HUES6 (cell line): Measurements from ENCODE around the gene OTP.

ENCODE experiments used
- H3K27ac ChIP-seq: 2 replicates; pipeline ENCODE4 v1.7.0; 2013; ENCODE audit warnings: low read depth, mild to moderate bottlenecking, low read length, inconsistent platforms
- H3K27me3 ChIP-seq: 2 replicates; pipeline ENCODE4 v1.6.1; 2013; ENCODE audit warnings: low read length; ENCODE audit not compliant: control insufficient read depth, insufficient read depth
- H3K36me3 ChIP-seq: 2 replicates; pipeline ENCODE4 v1.6.1; 2013; ENCODE audit warnings: low read length; ENCODE audit not compliant: control insufficient read depth, insufficient read depth
- H3K4me1 ChIP-seq: 2 replicates; pipeline ENCODE4 v1.6.1; 2013; ENCODE audit warnings: low read length; ENCODE audit not compliant: control insufficient read depth, insufficient read depth
- H3K4me3 ChIP-seq: 2 replicates; pipeline ENCODE4 v1.5.1; 2013; ENCODE audit warnings: low read depth, low read length
- H3K9ac ChIP-seq: one replicate; pipeline ENCODE4 v1.6.1; 2013; ENCODE audit warnings: mild to moderate bottlenecking, low read length
- H3K9me3 ChIP-seq: 2 replicates; pipeline ENCODE4 v1.6.1; 2013; ENCODE audit warnings: low read depth, low read length; ENCODE audit not compliant: control insufficient read depth, insufficient read depth

The OTP gene

GRCh38 chr5:77645995-77646639 is 7.6 kb upstream of the OTP start:
- H3K9me3 ChIP-seq = no peaks in the 10 kb centered on the region
- H3K4me1 ChIP-seq = peaks cover 21% of the 10 kb centered on the region
- H3K4me3 ChIP-seq = peak overlapping the region; percentile 40
- no peak overlapping the region for H3K9ac ChIP-seq
- no peak overlapping the region for H3K27ac ChIP-seq
- no peaks in the 10 kb centered on the region for H3K36me3 ChIP-seq
- H3K27me3 ChIP-seq = peaks cover 99% of the 10 kb centered on the region

DNA sequence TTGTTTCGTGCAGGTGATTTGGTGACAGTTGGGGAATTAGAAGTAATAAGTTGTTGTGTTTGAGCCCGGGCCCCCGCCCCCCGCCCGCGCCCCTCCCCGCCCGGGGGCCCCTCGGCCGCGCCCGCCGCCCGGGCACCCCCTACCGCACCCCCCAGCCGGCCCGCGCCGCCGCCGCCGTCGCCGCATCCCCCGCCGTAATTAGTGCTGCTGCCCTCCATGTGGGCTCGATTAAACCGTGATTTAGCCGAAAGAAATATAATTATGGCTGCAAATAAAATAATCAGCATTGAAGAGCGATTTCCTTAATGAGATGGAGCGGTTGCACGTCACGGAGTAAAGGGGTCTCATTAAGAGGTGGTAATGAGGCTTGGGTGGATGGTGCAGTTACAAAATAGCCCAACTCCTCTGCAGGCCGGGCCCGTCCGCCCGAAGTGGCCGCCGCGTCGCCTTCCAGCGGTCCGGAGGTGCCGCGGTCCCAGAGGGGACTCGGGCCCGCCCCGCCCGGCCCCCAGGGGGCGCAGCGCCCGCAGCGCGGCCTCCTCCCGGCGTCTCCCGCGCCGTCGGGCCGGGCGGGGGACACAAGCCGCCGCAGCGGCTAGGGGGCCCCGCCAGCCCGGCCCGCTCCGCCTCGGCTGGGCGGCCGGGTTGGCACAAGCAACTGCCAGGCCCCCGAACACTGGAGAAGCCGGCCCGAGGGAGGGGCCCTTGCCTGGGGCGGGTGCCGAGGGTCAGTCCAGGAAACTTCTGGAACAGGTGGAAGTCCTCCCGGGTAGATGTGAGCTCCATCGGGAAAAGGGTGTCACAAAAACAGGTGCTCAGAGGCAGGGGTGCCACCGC is 6.9 kb upstream of the OTP start:
- Histone ChIP-seq H3K27ac (no peak overlapping the region), H3K4me3 (peak overlapping the region; percentile 65), H3K9ac (no peak overlapping the region), H3K36me3 (no peaks in the 10 kb centered on the region), H3K4me1 (peaks cover 28% of the 10 kb centered on the region), H3K27me3 (peaks cover 99% of the 10 kb centered on the region), H3K9me3 (no peaks in the 10 kb centered on the region)

- no peaks in the 10 kb centered on the region for H3K9me3 ChIP-seq
- H3K27me3 ChIP-seq = peaks cover 99% of the 10 kb centered on the region
- no peaks in the 10 kb centered on the region for H3K36me3 ChIP-seq
- no peak overlapping the region for H3K27ac ChIP-seq
- H3K4me3 ChIP-seq = peak overlapping the region; percentile 53
- peaks cover 33% of the 10 kb centered on the region for H3K4me1 ChIP-seq
- no peak overlapping the region for H3K9ac ChIP-seq
These were observed 6.1 kb upstream of the OTP start for GRCh38 chr5:77644371-77645157.

- peaks cover 40% of the 10 kb centered on the region for H3K4me1 ChIP-seq
- no peaks in the 10 kb centered on the region for H3K36me3 ChIP-seq
- H3K4me3 ChIP-seq = peak overlapping the region; percentile 53
- H3K9me3 ChIP-seq = no peaks in the 10 kb centered on the region
- H3K27ac ChIP-seq = no peak overlapping the region
- peaks cover 99% of the 10 kb centered on the region for H3K27me3 ChIP-seq
- no peak overlapping the region for H3K9ac ChIP-seq
These were observed 5.3 kb upstream of the OTP start for GRCh38 chr5:77643654-77644370.

DNA sequence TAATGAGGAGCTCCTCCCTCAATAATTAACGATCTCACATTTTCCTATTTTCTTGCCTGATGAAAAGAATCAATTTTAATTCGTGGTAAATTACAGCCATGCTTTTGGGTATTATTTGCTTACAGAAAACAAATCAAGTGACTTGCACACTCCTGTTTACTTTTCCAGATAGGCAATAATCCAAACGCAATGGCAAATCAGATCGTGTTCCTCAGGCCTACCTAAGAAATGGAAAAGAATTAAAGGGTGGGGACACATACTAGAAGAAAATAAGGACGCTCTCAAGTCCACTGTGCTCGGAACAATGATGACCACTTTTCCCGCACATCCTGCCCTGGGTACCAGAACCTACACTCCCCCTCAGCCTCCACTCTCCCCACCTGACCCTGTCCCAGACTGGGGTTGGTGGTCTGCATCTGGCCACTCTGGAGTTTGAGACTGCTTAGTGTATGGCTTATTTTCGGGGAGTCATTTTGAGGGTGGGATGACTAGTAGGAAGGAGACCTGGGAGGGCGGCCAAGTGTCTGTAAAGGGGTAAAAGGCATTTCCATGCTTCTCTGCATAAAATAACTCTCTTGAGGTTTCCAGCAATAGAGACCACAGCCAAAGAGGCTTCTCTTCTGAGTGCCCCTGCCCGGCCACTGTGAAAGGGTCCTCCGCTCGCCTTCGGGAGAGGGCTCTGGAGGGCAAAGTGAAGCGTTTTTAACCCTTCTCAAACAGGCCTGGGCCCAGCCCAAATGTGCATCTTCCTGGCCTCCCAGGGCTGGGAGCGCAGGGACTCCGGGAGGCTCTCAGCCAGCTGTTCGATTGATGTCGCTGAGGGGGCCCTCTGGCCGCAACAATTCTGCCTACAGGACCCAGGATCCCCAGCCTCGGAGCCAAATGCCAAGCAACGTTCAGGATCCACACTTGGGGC is 4.5 kb upstream of the OTP start:
- H3K27me3 ChIP-seq = peaks cover 99% of the 10 kb centered on the region
- peak overlapping the region; percentile 53; the same call in 1 of the 2 replicates for H3K4me3 ChIP-seq
- no peak overlapping the region for H3K9ac ChIP-seq
- no peaks in the 10 kb centered on the region for H3K36me3 ChIP-seq
- H3K9me3 ChIP-seq = no peaks in the 10 kb centered on the region
- peaks cover 40% of the 10 kb centered on the region for H3K4me1 ChIP-seq
- H3K27ac ChIP-seq = no peak overlapping the region

- peaks cover 45% of the 10 kb centered on the region for H3K4me1 ChIP-seq
- H3K4me3 ChIP-seq = peak overlapping the region; percentile 47; the same call in 1 of the 2 replicates
- H3K9me3 ChIP-seq = no peaks in the 10 kb centered on the region
- no peak overlapping the region for H3K9ac ChIP-seq
- H3K36me3 ChIP-seq = no peaks in the 10 kb centered on the region
- H3K27me3 ChIP-seq = peaks cover 99% of the 10 kb centered on the region
- no peak overlapping the region for H3K27ac ChIP-seq
These were observed 3.6 kb upstream of the OTP start for GRCh38 chr5:77641963-77642737.

DNA sequence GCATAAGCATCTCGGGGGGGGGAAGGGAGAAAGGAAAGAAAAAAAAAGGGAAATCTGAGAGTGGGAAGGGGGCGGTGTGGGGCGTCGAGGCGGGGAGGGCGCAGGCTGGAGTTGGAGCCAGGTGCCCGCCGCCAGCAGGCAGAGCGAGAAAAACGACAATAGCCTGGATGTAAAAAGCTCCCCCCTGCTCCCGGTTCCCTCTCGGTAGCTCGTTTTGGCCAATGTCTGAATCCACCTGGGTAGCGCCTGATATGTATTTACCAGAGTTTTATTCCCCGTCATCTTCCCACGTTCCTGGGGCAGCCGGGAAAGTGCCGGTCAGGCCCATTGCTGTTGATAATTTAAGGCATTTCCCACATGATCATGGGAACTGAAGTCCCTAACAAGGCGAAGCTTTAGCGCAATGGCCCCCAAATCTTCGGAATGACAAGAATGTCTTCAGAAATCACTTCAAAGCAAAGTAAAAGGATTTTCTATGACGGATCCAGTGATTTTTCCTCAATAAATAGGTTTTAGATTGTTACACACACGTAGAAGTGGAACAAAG is 3.0 kb upstream of the OTP start:
- Histone ChIP-seq H3K9ac (no peak overlapping the region), H3K4me3 (peak overlapping the region; percentile 47), H3K9me3 (no peaks in the 10 kb centered on the region), H3K36me3 (no peaks in the 10 kb centered on the region), H3K27me3 (peaks cover 99% of the 10 kb centered on the region), H3K4me1 (peaks cover 51% of the 10 kb centered on the region), H3K27ac (no peak overlapping the region)

DNA sequence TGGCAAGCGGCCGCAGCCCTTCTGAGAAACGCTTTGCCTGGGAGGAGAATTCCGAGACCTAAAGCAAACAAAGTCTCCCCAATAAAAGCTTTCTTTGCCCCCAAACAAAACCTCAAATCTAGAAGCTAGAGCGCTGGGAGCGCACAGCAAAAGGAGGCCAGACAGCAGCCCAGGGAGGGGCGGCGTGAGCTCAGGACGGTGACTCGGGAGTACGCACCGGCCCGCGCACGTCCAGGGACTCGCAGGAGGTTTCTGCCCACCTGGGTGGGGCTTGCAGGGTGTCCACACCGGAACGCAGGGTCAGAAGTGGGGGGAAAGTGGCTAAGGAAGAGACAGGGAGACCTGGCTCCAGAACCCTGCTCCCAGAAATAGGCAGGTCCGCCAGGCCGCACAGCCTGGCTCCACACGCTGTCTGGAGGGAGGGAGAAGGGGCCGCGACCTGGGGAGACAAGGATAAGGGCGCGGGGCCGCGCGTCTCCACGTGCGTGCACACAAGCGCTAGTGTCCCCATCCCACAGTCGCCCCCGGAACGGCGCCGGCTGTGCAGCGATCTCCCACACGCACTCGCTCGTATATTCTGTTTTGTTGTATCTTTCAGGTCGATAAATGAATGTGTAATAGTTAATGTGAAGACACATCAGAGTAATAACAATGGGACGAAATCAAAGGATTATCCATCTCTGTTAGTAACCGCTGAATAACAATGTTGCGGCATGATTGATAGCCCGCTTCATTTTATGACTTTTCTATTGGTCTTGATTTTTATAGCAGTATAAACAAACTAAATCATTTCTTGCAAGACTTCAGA is 2.3 kb upstream of the OTP start:
- Histone ChIP-seq H3K4me3 (peak overlapping the region; percentile 47), H3K4me1 (peaks cover 51% of the 10 kb centered on the region), H3K36me3 (no peaks in the 10 kb centered on the region), H3K9me3 (no peaks in the 10 kb centered on the region), H3K27me3 (peaks cover 99% of the 10 kb centered on the region), H3K27ac (no peak overlapping the region), H3K9ac (no peak overlapping the region)
